GM12878 (cell line): ENCODE results near the gene ZNF366. TPM values are rescaled to one million over a fixed set of nuclear protein-coding genes. Genes with fewer than 3 reads are reported as not detected.

Experiments used
- BMI1 ChIP-seq: fragments of 450-650 bp; IDR thresholded peaks from 2 replicates; pipeline ENCODE4 v1.6.1; 2016; ENCODE audit warnings: mild to moderate bottlenecking, moderate library complexity, borderline replicate concordance
- CHD1 ChIP-seq: IDR thresholded peaks from 2 replicates; pipeline ENCODE4 v1.6.1; 2012; ENCODE audit warnings: low read depth, low read length, improper control_type of control experiment
- CHD4 ChIP-seq: fragments of 200-600 bp; sonication (generic); IDR thresholded peaks from 2 replicates; pipeline ENCODE4 v1.6.1; 2016; ENCODE audit warnings: mild to moderate bottlenecking
- ESRRA ChIP-seq: IDR thresholded peaks from 2 replicates; pipeline ENCODE4 v1.6.1; 2012; ENCODE audit warnings: mild to moderate bottlenecking, low read length, improper control_type of control experiment
- FOS ChIP-seq: IDR thresholded peaks from 3 replicates; pipeline ENCODE4 v1.6.1; 2011; ENCODE audit warnings: borderline replicate concordance; ENCODE audit not compliant: insufficient read length; ENCODE audit errors: extremely low read depth
- FOXM1 ChIP-seq: IDR thresholded peaks from 2 replicates; pipeline ENCODE4 v1.6.1; 2012; ENCODE audit warnings: low read depth, mild to moderate bottlenecking, inconsistent platforms, low read length, moderate library complexity
- IRF3 ChIP-seq: fragments of 450-650 bp; IDR thresholded peaks from 2 replicates; pipeline ENCODE4 v1.6.1; 2014; ENCODE audit warnings: mild to moderate bottlenecking
- LARP7 ChIP-seq: fragments of 450-650 bp; IDR thresholded peaks from 2 replicates; pipeline ENCODE4 v1.6.1; 2017; ENCODE audit warnings: mild to moderate bottlenecking
- MXI1 ChIP-seq: fragments of 150-350 bp; IDR thresholded peaks from 2 replicates; pipeline ENCODE4 v1.6.1; 2011; ENCODE audit warnings: low read depth, mild to moderate bottlenecking, inconsistent platforms, low read length, improper control_type of control experiment
- NR2C2 ChIP-seq: IDR thresholded peaks from 2 replicates; pipeline ENCODE4 v1.6.1; 2011; ENCODE audit warnings: borderline replicate concordance, low read depth; ENCODE audit not compliant: control insufficient read depth, insufficient read length
- NR2F1 ChIP-seq: fragments of 450-650 bp; conservative IDR thresholded peaks from 2 replicates; pipeline ENCODE4 v1.6.1; 2017; ENCODE audit warnings: mild to moderate bottlenecking
- PML ChIP-seq: IDR thresholded peaks from 2 replicates; pipeline ENCODE4 v1.6.1; 2012; ENCODE audit warnings: low read length, inconsistent platforms
- SKIL ChIP-seq: fragments of 450-650 bp; IDR thresholded peaks from 2 replicates; pipeline ENCODE4 v1.6.1; 2017; ENCODE audit warnings: mild to moderate bottlenecking, low read depth, inconsistent platforms; ENCODE audit not compliant: poor library complexity, severe bottlenecking
- SMARCA5 ChIP-seq: fragments of 450-650 bp; IDR thresholded peaks from 2 replicates; pipeline ENCODE4 v1.6.1; 2017; ENCODE audit warnings: mild to moderate bottlenecking
- SRF ChIP-seq, 2 experiments: IDR thresholded peaks; 2 replicates each; pipeline ENCODE4 v1.6.1; 2011; ENCODE audit warnings: low read depth in 2 of 2, low read length in 2 of 2, mild to moderate bottlenecking in 1 of 2, moderate library complexity in 1 of 2
- STAT3 ChIP-seq: IDR thresholded peaks from 2 replicates; pipeline ENCODE4 v1.6.1; 2011; ENCODE audit warnings: low read depth, low read length, improper control_type of control experiment
- ZBTB11 ChIP-seq: fragments of 450-650 bp; formaldehyde crosslinking; IDR thresholded peaks from 2 replicates; pipeline ENCODE4 v1.5.0; 2022; ENCODE audit warnings: mild to moderate bottlenecking, missing genetic modification characterization
- ZBTB33 ChIP-seq: fragments of 450-650 bp; IDR thresholded peaks from 2 replicates; pipeline ENCODE4 v1.6.1; 2017; ENCODE audit warnings: mild to moderate bottlenecking
- polyA plus RNA-seq, 11 experiments: library from polyadenylated mRNA; depleted of rRNA in 4 of 11; unstranded in 6 of 11; stranded (reverse) in 5 of 11; fragments of >200 nt; fragmentation: Nextera tagmentation in 4 of 11; fragmentation: Illumina TruSeq in 1 of 11; extraction: Ambion mirVana in 4 of 11; extraction: Trizol in 1 of 11; gene quantifications; 1 replicate in 1 of 11; 2 replicates in 10 of 11; pipeline versions ENCODE4 v1.2.1 to v1.2.3, GENCODE V29; 2011 to 2016; ENCODE audit warnings: inconsistent platforms in 2 of 11, missing spikeins in 2 of 11, low read depth in 1 of 11
- total RNA-seq, 4 experiments: library from RNA; depleted of rRNA in 3 of 4; stranded (reverse); fragments of >200 nt in 3 of 4; fragmentation: Illumina TruSeq in 1 of 4; extraction: Trizol in 1 of 4; gene quantifications; 2 replicates each; pipeline versions ENCODE4 v1.2.1 to v1.2.3, GENCODE V29; 2013 to 2021

Gene ZNF366
- total and polyA plus RNA-seq, 10 of the 15 experiments (the other 5 are each of a cell fraction or from before 2014, with no cell fraction given), result 0.01 to 0.18 (median 0.04) TPM; not detected in 6

- TF ChIP-seq ZBTB33, result no peak
- TF ChIP-seq SRF (IDR thresholded peaks at IDR 0.05; ENCODE audit: low read depth in 2 of 2, low read length in 2 of 2), result no peak
- no peak for TF ChIP-seq BMI1
- TF ChIP-seq LARP7, result no peak
- TF ChIP-seq CHD4, result no peak
- TF ChIP-seq IRF3, result no peak
- no peak for TF ChIP-seq NR2C2
- no peak for TF ChIP-seq ESRRA
- TF ChIP-seq SMARCA5, result no peak
- 0 out of 2 replicates have a peak, but pooled peaks have one; percentile 52 for TF ChIP-seq STAT3
- peak; percentile 53 for TF ChIP-seq SKIL
- peak; percentile 54; the same call in 1 of the 2 replicates for TF ChIP-seq FOXM1
- no peak for TF ChIP-seq ZBTB11
- peak; percentile 78 for TF ChIP-seq NR2F1
- TF ChIP-seq PML, result peak; percentile 66; the same call in 1 of the 2 replicates
- no peak for TF ChIP-seq CHD1
- 0 out of 2 replicates have a peak, but pooled peaks have one; percentile 50 for TF ChIP-seq MXI1
- TF ChIP-seq FOS, result no peak
These were observed 33.1 kb downstream of the ZNF366 start (continued) for GRCh38 chr5:72474046-72474500.
